Activated CD8-positive, alpha-beta T cell treated with anti-CD3 and anti-CD28 coated beads, Interleukin-2, amount 10 ng/mL, durations not matched to agents 7 days and 5 days (primary cell): Measurements from ENCODE around the gene TPD52L1. TPM values are rescaled to one million over a fixed set of nuclear protein-coding genes. Genes with fewer than 3 reads are reported as not detected.

Source experiments
- ATAC-seq: fragments of 150-1000 bp; cut with Tn5 transposase; one replicate; pipeline ENCODE4 v1.10.0; 2021; ENCODE audit warnings: moderate library complexity
- CTCF ChIA-PET: fragments of 350-600 bp; sonication (Branson Sonifier 250); formaldehyde crosslinking; loops from one replicate; lab custom pipeline; 2021; ENCODE audit warnings: antibody characterized with exemption; lab: Charles Lee
- POLR2A ChIA-PET: fragments of 350-600 bp; sonication (Branson Sonifier 250); formaldehyde crosslinking; loops from one replicate; lab custom pipeline; 2021; ENCODE audit warnings: antibody characterized with exemption; lab: Charles Lee
- DNase-seq: peaks from one replicate; pipeline ENCODE4 v3.0.0-alpha.2; 2020
- H3K27ac Mint-ChIP-seq: one replicate; pipeline ENCODE4 v1.8.0; 2021; ENCODE audit warnings: mild to moderate bottlenecking, mixed read lengths
- H3K27me3 Mint-ChIP-seq: one replicate; pipeline ENCODE4 v1.8.0; 2021; ENCODE audit warnings: low read depth, mixed read lengths
- H3K36me3 Mint-ChIP-seq: one replicate; pipeline ENCODE4 v1.8.0; 2021; ENCODE audit warnings: low read depth, mixed read lengths
- H3K4me1 Mint-ChIP-seq: one replicate; pipeline ENCODE4 v1.8.0; 2021; ENCODE audit warnings: low read depth, mixed read lengths
- H3K4me3 Mint-ChIP-seq: one replicate; pipeline ENCODE4 v1.8.0; 2021; ENCODE audit warnings: mild to moderate bottlenecking, mixed read lengths
- H3K9me3 Mint-ChIP-seq: one replicate; pipeline ENCODE4 v1.8.0; 2022; ENCODE audit warnings: mixed read lengths; ENCODE audit not compliant: insufficient read depth
- total RNA-seq, 2 experiments: library from RNA; stranded (reverse); gene quantifications; one replicate each; pipeline ENCODE4 v1.2.3, GENCODE V29; 2021

Gene TPD52L1
- total RNA-seq, 2 experiments from 2014 or later: not detected

DNA sequence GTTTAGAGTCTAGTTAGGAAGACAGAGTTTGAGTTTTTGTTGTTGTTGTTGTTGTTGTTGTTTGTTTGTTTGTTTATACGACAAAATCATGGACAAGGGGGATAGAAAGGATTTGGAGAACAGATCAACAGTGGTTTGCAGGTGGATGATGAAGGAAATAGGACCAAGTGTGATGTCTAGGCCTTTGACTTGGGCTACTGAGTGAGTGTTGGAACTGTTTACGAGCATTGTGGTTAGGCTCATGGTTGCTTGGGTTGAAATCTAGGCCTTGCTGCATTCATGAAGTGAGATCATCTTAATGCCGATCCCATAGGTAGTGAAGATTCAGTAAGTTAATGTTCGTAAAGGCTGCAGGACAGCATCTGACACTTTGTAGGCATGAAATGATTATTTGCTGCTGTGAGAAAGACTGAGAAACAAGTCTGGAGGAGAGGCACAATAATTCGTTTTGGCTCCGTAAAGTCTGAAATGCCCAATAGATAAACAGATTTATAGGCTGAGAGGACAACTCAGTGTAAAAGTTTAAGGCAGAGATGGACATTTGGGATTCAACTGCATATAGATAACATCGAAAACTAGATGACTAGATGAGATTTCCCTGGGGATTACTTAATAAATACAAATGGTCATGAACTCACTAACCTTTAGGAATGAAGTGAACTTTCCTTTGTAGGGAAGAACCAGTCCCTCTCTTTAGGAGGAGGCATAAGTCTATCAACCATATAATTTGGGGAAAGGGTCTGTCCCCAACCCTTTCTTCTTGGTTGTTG, 78.2 kb downstream of the TPD52L1 start:
- POLR2A ChIA-PET: no interaction called here
- H3K4me3 Mint-ChIP-seq: no peak overlapping the region
- DNase-seq: no peak
- H3K36me3 Mint-ChIP-seq: no peaks in the 10 kb centered on the region
- no peaks in the 10 kb centered on the region for H3K9me3 Mint-ChIP-seq
- no peaks in the 10 kb centered on the region for H3K27me3 Mint-ChIP-seq
- H3K27ac Mint-ChIP-seq: no peak overlapping the region
- no peaks in the 10 kb centered on the region for H3K4me1 Mint-ChIP-seq
- ATAC-seq: no peak
- CTCF ChIA-PET: no interaction called here

DNA sequence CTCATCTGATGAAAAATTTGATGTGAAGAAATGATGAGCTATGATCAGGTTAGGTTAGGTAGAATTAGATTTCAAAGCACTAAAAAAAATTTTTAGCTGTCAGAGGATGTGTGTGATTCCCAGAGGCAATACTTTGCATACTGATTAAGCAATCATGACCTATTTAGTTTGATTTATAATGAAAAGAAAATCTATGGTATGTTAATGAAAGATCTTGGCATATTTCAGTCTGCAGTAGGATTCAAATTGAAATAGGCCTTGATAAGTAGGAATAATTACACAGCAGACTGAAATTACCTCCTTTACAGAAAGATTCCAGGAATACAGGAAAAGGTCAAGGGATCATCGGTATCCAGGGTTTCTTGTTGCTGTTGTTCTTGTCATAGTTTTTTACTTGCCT, 78.9 kb downstream of the TPD52L1 start:
- H3K9me3 Mint-ChIP-seq: no peaks in the 10 kb centered on the region
- no peaks in the 10 kb centered on the region for H3K36me3 Mint-ChIP-seq
- CTCF ChIA-PET: no interaction called here
- DNase-seq (no peak), ATAC-seq (no peak)
- no peak overlapping the region for H3K27ac Mint-ChIP-seq
- H3K27me3 Mint-ChIP-seq: no peaks in the 10 kb centered on the region
- POLR2A ChIA-PET: no interaction called here
- H3K4me1 Mint-ChIP-seq: no peaks in the 10 kb centered on the region
- H3K4me3 Mint-ChIP-seq: no peak overlapping the region

DNA sequence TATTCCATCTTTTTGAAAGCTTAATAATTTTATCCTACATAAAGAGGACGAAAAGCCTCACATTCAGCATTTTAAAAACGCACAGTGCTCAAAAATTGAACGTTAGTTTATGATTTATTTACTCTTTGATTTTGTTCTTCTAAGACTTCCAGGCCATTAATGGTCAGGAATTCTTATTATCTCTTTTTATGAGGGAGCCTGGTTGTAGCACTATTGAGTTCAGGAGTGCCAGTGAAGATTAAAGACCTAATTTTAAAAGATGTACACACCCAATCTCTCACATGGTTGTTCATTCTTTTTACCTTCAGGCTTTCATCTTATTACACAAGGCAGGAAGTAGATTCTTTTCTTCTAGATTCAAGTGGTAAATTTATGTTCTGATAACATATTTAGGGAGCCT, 79.6 kb downstream of the TPD52L1 start:
- Mint-ChIP-seq H3K9me3 (no peaks in the 10 kb centered on the region), H3K27me3 (no peaks in the 10 kb centered on the region)

DNA sequence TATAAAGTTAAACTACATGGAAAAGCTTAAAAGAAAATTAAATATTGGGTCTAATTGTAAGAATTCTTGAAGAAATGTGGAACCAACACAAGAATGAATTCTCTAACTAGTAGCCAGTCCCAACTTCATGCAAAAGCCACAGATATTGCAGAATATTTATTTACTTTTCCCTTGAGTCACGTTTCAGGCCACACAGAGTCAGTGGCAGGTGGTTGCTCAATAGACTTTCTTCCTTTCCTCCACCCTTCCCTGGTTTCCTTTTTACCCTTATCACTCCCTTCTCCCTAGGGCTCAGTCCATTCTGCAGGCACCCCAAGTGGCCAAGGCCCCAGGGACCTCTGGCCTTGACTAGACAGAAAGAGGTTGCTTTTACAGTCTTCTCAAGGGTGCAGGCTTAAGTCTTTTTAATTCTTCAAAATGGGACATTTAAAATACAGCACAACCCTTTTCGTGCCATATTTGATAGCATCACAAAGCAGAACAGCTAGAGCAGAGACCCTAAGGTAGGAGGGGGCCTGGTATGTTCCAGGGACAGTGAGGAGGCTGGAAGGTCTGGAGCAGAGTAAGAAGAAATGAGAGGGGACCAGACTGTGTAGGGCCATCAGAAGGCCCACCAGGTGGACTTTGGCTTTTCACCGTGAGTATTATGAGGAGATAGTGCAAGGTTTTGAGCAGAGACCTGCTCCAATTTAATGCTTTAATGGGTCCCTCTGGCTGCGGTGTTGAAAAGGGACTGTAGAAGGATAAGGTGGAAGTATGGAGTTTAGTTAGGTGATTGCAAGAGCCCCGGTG, 83.2 kb downstream of the TPD52L1 start:
- ChIA-PET POLR2A (no interaction called here), CTCF (interaction anchor here (1.3 kb wide), 1 partner anchor 83 kb away, joined by 3 read pairs; the partner anchor contains the start of gene TPD52L1)
- H3K27me3 Mint-ChIP-seq: peaks cover 4% of the 10 kb centered on the region
- no peak overlapping the region for H3K4me3 Mint-ChIP-seq
- ATAC-seq (no peak), DNase-seq (no peak)
- no peaks in the 10 kb centered on the region for H3K36me3 Mint-ChIP-seq
- H3K4me1 Mint-ChIP-seq: no peaks in the 10 kb centered on the region
- H3K9me3 Mint-ChIP-seq: peaks cover 4% of the 10 kb centered on the region
- no peak overlapping the region for H3K27ac Mint-ChIP-seq

More for the DNA sequence above, 79.6 kb downstream of the TPD52L1 start:
- POLR2A ChIA-PET: no interaction called here
- CTCF ChIA-PET: no interaction called here
- Mint-ChIP-seq H3K27ac (no peak overlapping the region), H3K4me1 (no peaks in the 10 kb centered on the region), H3K36me3 (no peaks in the 10 kb centered on the region), H3K4me3 (no peak overlapping the region)
- no peak for ATAC-seq
- DNase-seq: no peak

DNA sequence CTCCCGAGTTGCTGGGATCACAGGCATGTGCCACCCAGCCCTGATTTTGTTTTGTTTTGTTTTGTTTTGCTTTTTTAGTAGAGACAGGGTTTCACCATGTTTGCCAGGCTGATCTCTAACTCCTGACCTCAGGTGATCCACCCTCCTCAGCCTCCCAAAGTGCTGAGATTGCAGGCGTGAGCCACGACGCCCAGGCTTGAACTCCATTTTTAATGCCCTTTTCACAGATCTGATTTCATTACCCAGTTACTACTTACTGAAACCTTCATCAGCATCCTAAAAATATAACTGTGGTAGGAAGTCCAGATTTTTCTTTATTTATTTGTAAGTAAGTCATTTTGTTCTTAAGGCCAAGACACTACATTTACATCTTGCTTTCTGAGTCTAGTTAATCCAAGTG, 84.2 kb downstream of the TPD52L1 start:
- Mint-ChIP-seq H3K4me1 (no peaks in the 10 kb centered on the region), H3K36me3 (no peaks in the 10 kb centered on the region), H3K9me3 (peaks cover 4% of the 10 kb centered on the region), H3K27ac (no peak overlapping the region), H3K4me3 (no peak overlapping the region), H3K27me3 (peaks cover 8% of the 10 kb centered on the region)
- no peak for DNase-seq
- ChIA-PET CTCF (no interaction called here), POLR2A (no interaction called here)
- no peak for ATAC-seq

DNA sequence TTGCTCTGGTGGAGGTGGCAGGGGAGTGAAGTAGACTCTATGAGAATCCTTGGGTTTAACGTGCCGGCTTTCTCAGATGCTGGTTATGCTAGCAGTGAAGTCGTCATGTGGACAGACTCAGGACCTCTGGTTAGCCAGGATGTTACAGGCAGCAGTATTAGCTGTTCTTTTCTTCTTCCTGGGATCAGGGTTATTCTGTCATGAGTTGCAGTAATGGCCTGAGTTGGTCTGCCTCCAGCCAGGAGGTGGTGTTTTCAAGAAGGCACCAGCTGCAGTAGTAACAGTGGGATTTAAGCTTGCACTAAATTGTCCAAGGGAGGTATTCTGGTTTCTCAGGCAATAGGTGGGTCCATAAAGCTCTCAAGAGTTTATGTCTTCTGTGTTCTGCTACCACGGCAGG, 91.5 kb downstream of the TPD52L1 start:
- Mint-ChIP-seq H3K27me3 (peaks cover 12% of the 10 kb centered on the region), H3K4me1 (no peaks in the 10 kb centered on the region), H3K4me3 (no peak overlapping the region), H3K36me3 (no peaks in the 10 kb centered on the region), H3K9me3 (peaks cover 6% of the 10 kb centered on the region), H3K27ac (no peak overlapping the region)
- ChIA-PET POLR2A (interaction anchor here (1.4 kb wide), 1 partner anchor 23 kb away, joined by 3 read pairs; no protein-coding TSS in a partner anchor), CTCF (no interaction called here)
- ATAC-seq (no peak), DNase-seq (no peak)

DNA sequence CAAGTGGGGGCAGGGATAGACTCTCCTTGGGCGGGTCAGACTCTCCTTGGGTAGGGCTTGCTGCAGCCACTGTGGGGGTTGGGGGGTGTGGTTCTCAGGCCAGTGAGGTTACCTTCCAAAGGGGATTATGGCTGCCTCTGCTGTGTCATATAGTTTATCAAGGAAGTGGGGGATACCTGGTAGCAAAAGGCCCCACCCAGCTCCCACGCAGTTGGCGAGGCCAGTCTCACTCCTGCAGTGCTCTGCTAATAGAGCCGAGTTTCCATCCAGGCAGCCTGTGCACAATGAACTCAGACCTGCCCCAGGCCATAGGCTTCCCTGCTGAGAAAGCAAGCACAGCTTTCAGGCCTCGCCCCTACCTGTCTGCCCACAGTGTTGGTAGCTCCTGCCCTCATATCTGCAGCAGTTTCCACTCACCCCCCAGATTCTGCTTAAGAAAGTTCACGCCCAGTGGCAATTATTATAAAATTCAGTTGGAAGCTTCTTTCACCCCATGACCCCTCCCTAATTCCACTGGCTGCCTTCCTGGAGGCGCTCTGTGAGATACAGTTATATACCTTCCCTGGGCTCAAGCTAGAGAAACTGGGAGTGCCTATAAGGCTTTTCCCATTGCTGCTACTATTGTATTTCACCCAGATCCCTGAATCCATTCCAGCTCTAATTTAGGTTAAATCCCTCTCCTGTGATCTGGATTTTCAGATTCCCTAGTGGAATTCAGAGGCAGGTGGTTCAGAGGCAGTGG, 92.1 kb downstream of the TPD52L1 start:
- H3K9me3 Mint-ChIP-seq: peaks cover 5% of the 10 kb centered on the region
- no peaks in the 10 kb centered on the region for H3K36me3 Mint-ChIP-seq
- no peak overlapping the region for H3K4me3 Mint-ChIP-seq
- ATAC-seq (no peak), DNase-seq (no peak)
- POLR2A ChIA-PET: interaction anchor here (1.4 kb wide), 1 partner anchor 22 kb away, joined by 3 read pairs; no protein-coding TSS in a partner anchor
- CTCF ChIA-PET: no interaction called here
- H3K4me1 Mint-ChIP-seq: no peaks in the 10 kb centered on the region
- H3K27me3 Mint-ChIP-seq: peaks cover 12% of the 10 kb centered on the region
- H3K27ac Mint-ChIP-seq: no peak overlapping the region

DNA sequence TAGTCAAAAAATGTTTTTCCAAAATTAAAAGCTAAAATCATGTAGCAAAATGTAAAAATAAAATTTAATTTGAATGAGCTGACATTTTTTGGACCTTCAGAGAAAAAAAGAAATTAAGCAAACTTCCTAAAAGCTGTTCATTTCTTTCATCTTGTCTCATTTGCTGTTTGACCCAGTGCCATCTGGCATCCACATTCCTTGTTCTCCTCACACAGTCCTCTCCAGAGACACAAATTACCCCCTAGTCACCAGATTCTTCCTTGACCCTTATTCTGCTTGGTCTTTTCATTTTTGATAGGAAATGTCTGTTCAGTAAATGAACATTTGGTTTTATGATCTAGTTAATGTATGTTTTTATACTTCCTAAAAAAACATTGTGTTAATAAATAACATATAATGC, 93.0 kb downstream of the TPD52L1 start:
- CTCF ChIA-PET: no interaction called here
- H3K4me3 Mint-ChIP-seq: no peak overlapping the region
- H3K27ac Mint-ChIP-seq: no peak overlapping the region
- no peak for DNase-seq
- no peak for ATAC-seq
- peaks cover 3% of the 10 kb centered on the region for H3K9me3 Mint-ChIP-seq
- peaks cover 12% of the 10 kb centered on the region for H3K27me3 Mint-ChIP-seq
- H3K4me1 Mint-ChIP-seq: no peaks in the 10 kb centered on the region
- no peaks in the 10 kb centered on the region for H3K36me3 Mint-ChIP-seq
- POLR2A ChIA-PET: interaction anchor here (1.4 kb wide), 1 partner anchor 22 kb away, joined by 3 read pairs; no protein-coding TSS in a partner anchor

DNA sequence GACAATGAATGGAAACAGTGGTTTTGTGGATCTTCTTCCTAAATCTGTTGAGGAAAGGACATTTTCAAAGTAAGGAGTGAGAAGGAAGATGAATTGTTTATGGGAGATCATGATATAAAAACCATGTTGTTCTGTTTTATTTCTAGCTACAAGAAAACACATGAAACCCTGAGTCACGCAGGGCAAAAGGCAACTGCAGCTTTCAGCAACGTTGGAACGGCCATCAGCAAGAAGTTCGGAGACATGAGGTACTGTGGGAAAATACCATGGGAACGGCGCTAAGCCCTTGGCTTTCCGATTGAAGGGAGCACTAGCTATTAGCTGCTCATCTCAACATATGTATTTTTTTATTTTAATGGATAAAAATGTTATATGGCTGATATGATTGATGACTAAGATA, 94.6 kb downstream of the TPD52L1 start:
- ATAC-seq (no peak), DNase-seq (no peak)
- Mint-ChIP-seq H3K4me1 (no peaks in the 10 kb centered on the region), H3K27ac (no peak overlapping the region), H3K27me3 (peaks cover 5% of the 10 kb centered on the region), H3K4me3 (no peak overlapping the region), H3K36me3 (no peaks in the 10 kb centered on the region), H3K9me3 (peaks cover 2% of the 10 kb centered on the region)
- ChIA-PET POLR2A (interaction anchor here (0.6 kb wide), 1 partner anchor 53 kb away, joined by 3 read pairs; no protein-coding TSS in a partner anchor), CTCF (interaction anchor here (0.7 kb wide), 1 partner anchor 14 kb away, joined by 3 read pairs; no protein-coding TSS in a partner anchor)

DNA sequence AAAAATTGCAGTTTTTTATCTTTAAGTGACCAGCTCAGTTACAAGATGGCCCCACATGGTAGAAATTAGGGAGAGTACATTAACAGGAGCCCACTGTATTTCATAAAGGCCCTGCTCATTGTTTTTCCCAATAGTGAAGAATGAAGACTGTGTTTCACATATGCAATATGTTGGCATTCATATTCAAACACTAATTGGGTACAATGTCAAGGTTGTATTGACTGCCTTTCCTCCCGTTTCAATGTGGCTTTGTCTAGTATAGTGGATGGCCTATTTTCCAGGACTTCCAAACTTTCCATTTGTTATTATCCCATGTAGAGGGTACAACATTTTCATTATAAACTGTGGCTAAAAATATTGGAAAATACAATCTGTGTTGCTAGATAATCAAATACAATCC, 96.9 kb downstream of the TPD52L1 start:
- no peak for ATAC-seq
- no peaks in the 10 kb centered on the region for H3K36me3 Mint-ChIP-seq

DNA sequence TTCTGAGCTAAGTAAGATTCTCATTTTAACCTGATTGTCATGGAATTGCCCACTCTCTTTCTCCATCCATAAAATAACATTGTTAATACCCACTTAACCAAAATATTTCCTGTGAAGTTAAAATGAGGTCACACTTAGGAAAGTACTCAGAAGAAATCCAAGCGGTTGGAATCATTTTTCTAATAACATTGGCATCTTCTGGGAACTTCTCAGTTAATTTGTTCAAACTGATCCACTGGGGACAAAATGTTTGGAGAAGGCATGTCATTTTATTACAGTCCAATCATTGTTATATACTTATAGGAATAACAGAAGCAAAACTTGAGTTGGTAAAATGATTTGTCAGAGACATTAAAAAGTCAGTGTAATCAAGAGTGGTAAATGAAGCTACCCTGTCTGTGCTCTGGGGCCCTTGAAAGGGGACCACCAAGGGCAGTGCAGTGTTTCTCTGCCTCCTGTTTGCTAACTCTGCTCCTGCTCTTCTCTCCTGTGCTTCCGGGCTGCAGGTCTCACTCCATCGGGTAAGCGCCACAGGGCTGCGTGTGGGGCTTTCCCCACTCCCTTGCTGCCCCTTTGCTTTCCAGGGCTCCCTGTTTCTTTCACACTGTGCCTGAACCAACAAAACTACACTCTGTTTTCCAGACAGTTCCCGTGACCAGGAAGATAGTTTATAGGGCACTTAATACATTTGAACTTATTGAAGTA, 98.1 kb downstream of the TPD52L1 start:
- Mint-ChIP-seq H3K36me3 (no peaks in the 10 kb centered on the region), H3K27me3 (peaks cover 6% of the 10 kb centered on the region), H3K9me3 (no peaks in the 10 kb centered on the region), H3K4me3 (no peak overlapping the region), H3K4me1 (no peaks in the 10 kb centered on the region), H3K27ac (no peak overlapping the region)
- DNase-seq: no peak
- no peak for ATAC-seq
- ChIA-PET CTCF (no interaction called here), POLR2A (no interaction called here)

More for the DNA sequence above, 96.9 kb downstream of the TPD52L1 start:
- Mint-ChIP-seq H3K4me3 (no peak overlapping the region), H3K9me3 (no peaks in the 10 kb centered on the region), H3K4me1 (no peaks in the 10 kb centered on the region), H3K27ac (no peak overlapping the region), H3K27me3 (peaks cover 8% of the 10 kb centered on the region)
- POLR2A ChIA-PET: no interaction called here
- no peak for DNase-seq
- CTCF ChIA-PET: no interaction called here
